Measurements from ENCODE around the gene MKRN2OS. TPM values are rescaled to one million over a fixed set of nuclear protein-coding genes. Genes with fewer than 3 reads are reported as not detected.

MKRN2OS gene
- total RNA-seq, 1 experiment from 2014 or later = not detected

DNA sequence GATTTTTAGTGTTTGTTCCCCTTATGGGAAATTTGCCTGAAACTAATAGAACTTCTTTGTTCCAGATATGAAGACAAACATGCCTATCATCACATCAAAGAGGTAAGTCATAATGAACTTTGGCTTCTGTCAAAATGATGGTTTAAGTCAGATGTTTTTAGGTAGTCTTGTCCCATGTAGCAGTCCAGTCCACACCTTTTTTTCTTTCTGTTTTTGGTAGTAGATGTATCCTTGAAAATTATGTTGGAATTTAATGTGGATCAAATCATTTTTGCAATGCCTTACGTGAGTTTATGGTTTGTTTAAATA, 48.9 kb downstream of the MKRN2OS start:
- Mint-ChIP-seq H3K27me3 (ENCODE audit: low read depth) (no peaks in the 10 kb centered on the region), H3K4me1 (no peaks in the 10 kb centered on the region), H3K27ac (no peak overlapping the region), H3K36me3 (peaks cover 63% of the 10 kb centered on the region), H3K9me3 (no peaks in the 10 kb centered on the region), H3K4me3 (no peak overlapping the region)
- POLR2A ChIA-PET = no interaction called here
- DNase-seq (ENCODE audit: low spot score) (no peak), ATAC-seq (no peak)
- CTCF ChIA-PET = interaction anchor here (0.5 to 2.6 kb wide), 17 partner anchors 10 to 361 kb away, joined by 3 to 24 read pairs (median 3); partner anchors contain the start of gene TSEN2
- TF ChIP-seq, protein P1, sequence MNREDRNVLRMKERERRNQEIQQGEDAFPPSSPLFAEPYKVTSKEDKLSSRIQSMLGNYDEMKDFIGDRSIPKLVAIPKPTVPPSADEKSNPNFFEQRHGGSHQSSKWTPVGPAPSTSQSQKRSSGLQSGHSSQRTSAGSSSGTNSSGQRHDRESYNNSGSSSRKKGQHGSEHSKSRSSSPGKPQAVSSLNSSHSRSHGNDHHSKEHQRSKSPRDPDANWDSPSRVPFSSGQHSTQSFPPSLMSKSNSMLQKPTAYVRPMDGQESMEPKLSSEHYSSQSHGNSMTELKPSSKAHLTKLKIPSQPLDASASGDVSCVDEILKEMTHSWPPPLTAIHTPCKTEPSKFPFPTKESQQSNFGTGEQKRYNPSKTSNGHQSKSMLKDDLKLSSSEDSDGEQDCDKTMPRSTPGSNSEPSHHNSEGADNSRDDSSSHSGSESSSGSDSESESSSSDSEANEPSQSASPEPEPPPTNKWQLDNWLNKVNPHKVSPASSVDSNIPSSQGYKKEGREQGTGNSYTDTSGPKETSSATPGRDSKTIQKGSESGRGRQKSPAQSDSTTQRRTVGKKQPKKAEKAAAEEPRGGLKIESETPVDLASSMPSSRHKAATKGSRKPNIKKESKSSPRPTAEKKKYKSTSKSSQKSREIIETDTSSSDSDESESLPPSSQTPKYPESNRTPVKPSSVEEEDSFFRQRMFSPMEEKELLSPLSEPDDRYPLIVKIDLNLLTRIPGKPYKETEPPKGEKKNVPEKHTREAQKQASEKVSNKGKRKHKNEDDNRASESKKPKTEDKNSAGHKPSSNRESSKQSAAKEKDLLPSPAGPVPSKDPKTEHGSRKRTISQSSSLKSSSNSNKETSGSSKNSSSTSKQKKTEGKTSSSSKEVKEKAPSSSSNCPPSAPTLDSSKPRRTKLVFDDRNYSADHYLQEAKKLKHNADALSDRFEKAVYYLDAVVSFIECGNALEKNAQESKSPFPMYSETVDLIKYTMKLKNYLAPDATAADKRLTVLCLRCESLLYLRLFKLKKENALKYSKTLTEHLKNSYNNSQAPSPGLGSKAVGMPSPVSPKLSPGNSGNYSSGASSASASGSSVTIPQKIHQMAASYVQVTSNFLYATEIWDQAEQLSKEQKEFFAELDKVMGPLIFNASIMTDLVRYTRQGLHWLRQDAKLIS (CRISPR knock-in tag; IDR thresholded peaks at IDR 0.05; ENCODE audit: borderline replicate concordance) = no peak
- TF ChIP-seq, protein P2, sequence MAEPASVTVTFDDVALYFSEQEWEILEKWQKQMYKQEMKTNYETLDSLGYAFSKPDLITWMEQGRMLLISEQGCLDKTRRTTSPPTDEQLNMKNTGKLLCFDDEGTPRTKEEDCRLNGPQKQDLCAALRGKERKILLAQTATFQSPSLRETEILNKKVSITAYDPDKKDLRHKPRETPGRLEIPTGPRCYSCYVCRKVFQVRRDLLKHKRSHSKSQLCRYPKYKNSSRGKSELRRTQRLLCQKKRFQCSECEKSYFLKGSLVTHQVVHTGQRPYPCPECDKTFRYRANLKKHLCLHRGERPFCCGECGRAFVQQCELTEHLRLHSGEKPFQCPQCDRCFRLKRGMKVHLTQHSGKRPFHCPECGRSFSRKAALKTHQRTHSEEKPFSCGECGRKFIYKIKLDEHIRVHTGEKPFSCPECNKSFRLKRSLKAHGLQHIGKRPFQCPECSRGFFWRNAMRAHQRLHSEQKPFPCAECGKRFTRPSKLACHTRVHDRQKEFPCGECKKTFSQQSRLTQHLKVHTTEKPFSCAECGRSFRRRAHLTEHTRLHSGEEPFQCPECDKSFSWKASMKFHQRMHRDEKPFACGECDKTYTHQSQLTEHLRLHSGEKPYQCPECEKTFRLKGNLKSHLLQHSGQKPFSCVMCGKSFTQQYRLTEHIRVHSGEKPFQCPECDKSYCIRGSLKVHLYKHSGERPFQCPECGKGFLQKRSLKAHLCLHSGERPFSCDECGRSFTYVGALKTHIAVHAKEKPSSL (CRISPR knock-in tag; conservative IDR thresholded peaks at IDR 0.05) = no peak
- TF ChIP-seq EMX1 (CRISPR knock-in tag; IDR thresholded peaks at IDR 0.05) (no peak), NR3C1 (CRISPR knock-in tag; conservative IDR thresholded peaks at IDR 0.05; ENCODE audit: low read depth) (no peak), GABPB1 (CRISPR knock-in tag; IDR thresholded peaks at IDR 0.05) (no peak)

DNA sequence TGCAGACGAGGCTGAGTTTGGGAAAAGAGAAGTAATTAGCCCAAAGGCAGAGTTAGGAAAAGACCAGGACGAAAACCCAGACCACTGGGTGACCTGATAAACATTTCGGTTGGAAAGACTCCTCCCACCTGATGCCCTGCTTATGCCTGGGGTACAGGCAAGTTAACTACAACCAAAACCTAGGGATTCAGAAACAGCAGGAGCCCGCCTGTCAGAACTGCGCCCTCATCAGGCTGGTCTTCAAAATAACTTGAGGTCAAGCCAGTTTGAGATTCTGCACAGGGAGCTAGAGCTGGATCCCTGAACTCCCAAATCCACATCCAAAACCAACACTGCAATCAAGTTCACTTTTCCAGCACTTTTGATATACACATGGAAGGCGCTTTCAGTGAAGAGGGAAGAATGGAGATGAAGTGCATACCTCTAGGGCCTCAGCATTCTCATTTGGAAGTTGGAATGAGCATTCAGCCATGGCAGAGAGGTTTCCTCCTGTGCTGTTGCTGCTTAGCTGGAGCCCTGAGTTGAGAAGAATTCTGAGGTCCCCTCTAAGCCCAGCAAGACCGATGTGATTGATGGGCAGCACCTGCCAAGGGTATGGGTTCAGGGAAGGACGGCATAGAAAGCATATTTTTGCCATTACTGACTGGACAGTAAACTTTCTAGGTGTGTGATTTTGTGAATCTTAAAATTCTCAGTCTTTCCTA, 49.4 kb downstream of the MKRN2OS start:
- peak; percentile 87 for ATAC-seq

DNA sequence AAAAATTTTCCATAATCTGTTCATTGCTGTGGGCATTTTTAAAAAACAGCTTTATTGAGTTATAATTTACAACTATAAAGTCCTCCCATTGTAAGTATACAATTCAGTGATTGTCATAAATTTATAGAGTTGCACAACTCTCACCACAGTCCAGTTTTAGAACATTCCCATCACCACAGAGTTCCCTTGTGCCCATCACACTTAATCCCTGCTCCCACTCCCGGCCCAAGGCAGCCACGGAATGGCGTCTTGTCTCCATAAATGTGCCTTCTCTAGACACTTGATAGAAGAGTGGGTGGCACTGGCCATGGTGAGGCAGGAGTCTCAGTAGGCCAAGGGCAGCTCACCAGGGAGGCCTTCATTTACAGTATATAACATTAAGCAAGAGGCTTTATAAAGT, 54.8 kb downstream of the MKRN2OS start:
- DNase-seq (ENCODE audit: low spot score) (no peak), ATAC-seq (no peak)
- Mint-ChIP-seq H3K36me3 (peaks cover 36% of the 10 kb centered on the region), H3K27ac (no peak overlapping the region), H3K27me3 (ENCODE audit: low read depth) (no peaks in the 10 kb centered on the region), H3K4me3 (no peak overlapping the region), H3K9me3 (no peaks in the 10 kb centered on the region), H3K4me1 (peaks cover 7% of the 10 kb centered on the region)
- TF ChIP-seq CREB1 (CRISPR knock-in tag; IDR thresholded peaks at IDR 0.05) (no peak), ZNF423 (CRISPR knock-in tag; IDR thresholded peaks at IDR 0.05) (no peak), KAT7 (CRISPR knock-in tag; IDR thresholded peaks at IDR 0.05; ENCODE audit: borderline replicate concordance) (no peak), NFATC4 (CRISPR knock-in tag; IDR thresholded peaks at IDR 0.05) (no peak), PRRX2 (CRISPR knock-in tag; IDR thresholded peaks at IDR 0.05) (no peak), OVOL2 (CRISPR knock-in tag; IDR thresholded peaks at IDR 0.05; ENCODE audit: borderline replicate concordance) (no peak), ZNF416 (CRISPR knock-in tag; IDR thresholded peaks at IDR 0.05) (no peak), GABPB1 (CRISPR knock-in tag; IDR thresholded peaks at IDR 0.05) (no peak), FOXJ3 (CRISPR knock-in tag; IDR thresholded peaks at IDR 0.05; ENCODE audit: borderline replicate concordance) (no peak), TCF7 (CRISPR knock-in tag; IDR thresholded peaks at IDR 0.05; ENCODE audit: low read depth) (no peak)
- TF ChIP-seq, protein P3, sequence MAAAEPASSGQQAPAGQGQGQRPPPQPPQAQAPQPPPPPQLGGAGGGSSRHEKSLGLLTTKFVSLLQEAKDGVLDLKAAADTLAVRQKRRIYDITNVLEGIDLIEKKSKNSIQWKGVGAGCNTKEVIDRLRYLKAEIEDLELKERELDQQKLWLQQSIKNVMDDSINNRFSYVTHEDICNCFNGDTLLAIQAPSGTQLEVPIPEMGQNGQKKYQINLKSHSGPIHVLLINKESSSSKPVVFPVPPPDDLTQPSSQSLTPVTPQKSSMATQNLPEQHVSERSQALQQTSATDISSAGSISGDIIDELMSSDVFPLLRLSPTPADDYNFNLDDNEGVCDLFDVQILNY (CRISPR knock-in tag; IDR thresholded peaks at IDR 0.05) = no peak
- TF ChIP-seq, protein P4, sequence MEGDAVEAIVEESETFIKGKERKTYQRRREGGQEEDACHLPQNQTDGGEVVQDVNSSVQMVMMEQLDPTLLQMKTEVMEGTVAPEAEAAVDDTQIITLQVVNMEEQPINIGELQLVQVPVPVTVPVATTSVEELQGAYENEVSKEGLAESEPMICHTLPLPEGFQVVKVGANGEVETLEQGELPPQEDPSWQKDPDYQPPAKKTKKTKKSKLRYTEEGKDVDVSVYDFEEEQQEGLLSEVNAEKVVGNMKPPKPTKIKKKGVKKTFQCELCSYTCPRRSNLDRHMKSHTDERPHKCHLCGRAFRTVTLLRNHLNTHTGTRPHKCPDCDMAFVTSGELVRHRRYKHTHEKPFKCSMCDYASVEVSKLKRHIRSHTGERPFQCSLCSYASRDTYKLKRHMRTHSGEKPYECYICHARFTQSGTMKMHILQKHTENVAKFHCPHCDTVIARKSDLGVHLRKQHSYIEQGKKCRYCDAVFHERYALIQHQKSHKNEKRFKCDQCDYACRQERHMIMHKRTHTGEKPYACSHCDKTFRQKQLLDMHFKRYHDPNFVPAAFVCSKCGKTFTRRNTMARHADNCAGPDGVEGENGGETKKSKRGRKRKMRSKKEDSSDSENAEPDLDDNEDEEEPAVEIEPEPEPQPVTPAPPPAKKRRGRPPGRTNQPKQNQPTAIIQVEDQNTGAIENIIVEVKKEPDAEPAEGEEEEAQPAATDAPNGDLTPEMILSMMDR (IDR thresholded peaks at IDR 0.05) = no peak
- TF ChIP-seq, protein P5, sequence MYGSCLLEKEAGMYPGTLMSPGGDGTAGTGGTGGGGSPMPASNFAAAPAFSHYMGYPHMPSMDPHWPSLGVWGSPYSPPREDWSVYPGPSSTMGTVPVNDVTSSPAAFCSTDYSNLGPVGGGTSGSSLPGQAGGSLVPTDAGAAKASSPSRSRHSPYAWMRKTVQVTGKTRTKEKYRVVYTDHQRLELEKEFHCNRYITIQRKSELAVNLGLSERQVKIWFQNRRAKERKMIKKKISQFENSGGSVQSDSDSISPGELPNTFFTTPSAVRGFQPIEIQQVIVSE (CRISPR knock-in tag; IDR thresholded peaks at IDR 0.05; ENCODE audit: borderline replicate concordance) = no peak
- TF ChIP-seq, protein P6, sequence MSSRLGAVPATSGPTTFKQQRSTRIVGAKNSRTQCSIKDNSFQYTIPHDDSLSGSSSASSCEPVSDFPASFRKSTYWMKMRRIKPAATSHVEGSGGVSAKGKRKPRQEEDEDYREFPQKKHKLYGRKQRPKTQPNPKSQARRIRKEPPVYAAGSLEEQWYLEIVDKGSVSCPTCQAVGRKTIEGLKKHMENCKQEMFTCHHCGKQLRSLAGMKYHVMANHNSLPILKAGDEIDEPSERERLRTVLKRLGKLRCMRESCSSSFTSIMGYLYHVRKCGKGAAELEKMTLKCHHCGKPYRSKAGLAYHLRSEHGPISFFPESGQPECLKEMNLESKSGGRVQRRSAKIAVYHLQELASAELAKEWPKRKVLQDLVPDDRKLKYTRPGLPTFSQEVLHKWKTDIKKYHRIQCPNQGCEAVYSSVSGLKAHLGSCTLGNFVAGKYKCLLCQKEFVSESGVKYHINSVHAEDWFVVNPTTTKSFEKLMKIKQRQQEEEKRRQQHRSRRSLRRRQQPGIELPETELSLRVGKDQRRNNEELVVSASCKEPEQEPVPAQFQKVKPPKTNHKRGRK (CRISPR knock-in tag; IDR thresholded peaks at IDR 0.05; ENCODE audit: borderline replicate concordance) = no peak
- ChIA-PET CTCF (no interaction called here), POLR2A (no interaction called here)

More for the DNA sequence above, 49.4 kb downstream of the MKRN2OS start:
- POLR2A ChIA-PET = no interaction called here
- Mint-ChIP-seq H3K4me1 (no peaks in the 10 kb centered on the region), H3K9me3 (no peaks in the 10 kb centered on the region), H3K36me3 (peaks cover 63% of the 10 kb centered on the region), H3K27me3 (ENCODE audit: low read depth) (no peaks in the 10 kb centered on the region), H3K4me3 (no peak overlapping the region), H3K27ac (no peak overlapping the region)
- peak; percentile 56 for DNase-seq (ENCODE audit: low spot score)
- CTCF ChIA-PET = interaction anchor here (0.5 to 2.6 kb wide), 17 partner anchors 9 to 361 kb away, joined by 3 to 24 read pairs (median 3); partner anchors contain the start of gene TSEN2
- TF ChIP-seq ZNF671 (CRISPR knock-in tag; IDR thresholded peaks at IDR 0.05) = no peak
- no peak for TF ChIP-seq ATF1 (CRISPR knock-in tag; IDR thresholded peaks at IDR 0.05)

Measured in WTC11 (cell line).